HL-60 (cell line): ENCODE results near the gene LCE1C.

Experiments used
- CTCF ChIP-seq: IDR thresholded peaks from one replicate; pipeline ENCODE4 v1.5.1; 2011; ENCODE audit warnings: low read length, control low read depth, inconsistent platforms; ENCODE audit not compliant: insufficient read depth
- GABPA ChIP-seq: IDR thresholded peaks from 2 replicates; pipeline ENCODE4 v1.6.1; 2012; ENCODE audit warnings: low read depth
- POLR2AphosphoS5 ChIP-seq: IDR thresholded peaks from 2 replicates; pipeline ENCODE4 v1.6.1; 2012; ENCODE audit warnings: low read depth
- REST ChIP-seq: IDR thresholded peaks from 2 replicates; pipeline ENCODE4 v1.6.1; 2012; ENCODE audit warnings: low read depth; ENCODE audit not compliant: insufficient replicate concordance

- TF ChIP-seq CTCF (no peak), POLR2AphosphoS5 (no peak), GABPA (no peak), REST (no peak)
These were observed 10.0 kb downstream of the LCE1C start, which contains the start of gene LCE1D for GRCh38 chr1:152796421-152796820.
